Erythroblast (primary cell): Measurements from ENCODE around the gene B4GALT3.

Source experiments
- GATA1 ChIP-seq: IDR thresholded peaks from 2 replicates; pipeline ENCODE4 v1.6.1; 2011; ENCODE audit warnings: low read depth, mild to moderate bottlenecking, control low read depth, low read length, moderate library complexity
- POLR2A ChIP-seq: IDR thresholded peaks from 2 replicates; pipeline ENCODE4 v1.6.1; 2011; ENCODE audit warnings: mild to moderate bottlenecking, low read length

DNA sequence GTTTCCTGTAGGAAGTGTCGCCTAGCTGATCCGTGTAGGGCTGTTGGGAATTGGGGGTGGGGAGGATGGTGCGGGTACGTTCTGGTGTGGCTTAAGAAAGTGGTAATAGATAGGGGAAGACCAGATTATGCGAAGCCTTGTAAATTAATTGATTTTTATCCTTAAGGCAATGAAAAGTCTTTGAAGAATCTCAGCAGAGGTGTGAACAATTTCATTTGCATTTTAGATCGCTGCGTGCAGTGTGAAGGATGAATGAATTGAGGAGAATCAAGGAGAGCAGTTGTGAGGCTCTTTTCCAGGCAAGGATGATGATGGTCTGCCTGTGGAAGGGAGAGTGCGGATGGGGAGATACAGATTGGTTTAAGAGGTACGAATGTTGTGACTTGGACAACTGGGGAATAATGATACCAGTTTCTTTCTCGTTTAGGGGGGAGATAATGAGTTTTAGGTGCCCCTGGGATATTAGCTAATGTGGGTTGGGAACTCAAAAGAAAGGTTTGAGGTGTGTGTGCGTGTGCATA lies 44.0 kb downstream of the B4GALT3 start:
- TF ChIP-seq POLR2A (no peak), GATA1 (no peak)
